Sigmoid colon (tissue), 4 donors: ENCODE data around the gene DHDH.

ENCODE experiments used
- CTCF ChIP-seq, 4 experiments: fragments of 450-650 bp in 3 of 4; fragments of 200-600 bp in 1 of 4; IDR thresholded peaks; one replicate each; pipeline ENCODE4 v1.5.1; 2016 to 2019; ENCODE audit warnings: antibody characterized with exemption in 4 of 4, mild to moderate bottlenecking in 3 of 4, moderate library complexity in 2 of 4
- EP300 ChIP-seq, 4 donors: sonication (generic); formaldehyde crosslinking; IDR thresholded peaks; one replicate each; pipeline ENCODE4 v1.6.1; 2017; ENCODE audit warnings: antibody characterized with exemption in 4 of 4
- POLR2A ChIP-seq, 2 donors: fragments of 450-650 bp; IDR thresholded peaks; one replicate each; pipeline ENCODE4 v1.6.1; 2016; ENCODE audit warnings: antibody characterized with exemption in 2 of 2, mild to moderate bottlenecking in 2 of 2, moderate library complexity in 2 of 2

DNA sequence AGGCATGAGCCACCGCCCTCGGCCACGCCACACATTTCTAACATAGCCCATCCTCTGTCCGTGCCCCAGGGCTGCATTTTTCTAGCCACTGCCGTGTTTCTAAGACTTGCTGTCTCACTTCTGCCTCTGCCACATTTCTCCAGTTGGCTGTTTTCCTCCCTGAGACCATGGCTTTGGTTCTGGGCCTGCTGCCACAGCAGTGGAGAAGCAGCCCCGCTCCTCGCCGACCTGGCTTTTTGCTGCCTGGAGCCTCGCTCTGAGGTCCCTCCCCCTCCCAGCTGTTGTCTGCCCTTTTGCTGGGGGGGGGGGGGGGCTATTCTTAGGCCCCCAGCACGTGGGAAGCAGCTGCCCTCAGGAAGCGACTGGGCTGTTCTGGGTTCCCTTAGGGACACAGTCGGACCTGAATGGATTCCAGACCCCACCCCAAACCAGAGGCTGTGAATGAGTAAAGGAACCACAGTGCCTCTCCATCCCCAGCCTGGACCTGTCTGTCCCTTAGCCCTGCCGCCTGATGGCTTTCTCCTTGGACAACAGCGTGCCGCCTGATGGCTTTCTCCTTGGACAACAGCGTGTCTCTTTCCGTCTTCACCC lies 56.3 kb downstream of the DHDH start:
- TF ChIP-seq CTCF (IDR thresholded peaks at IDR 0.05) (no peak), EP300 (IDR thresholded peaks at IDR 0.05) (no peak), POLR2A (IDR thresholded peaks at IDR 0.05) (no peak)
